ENCODE measurements around the gene COG5.

The COG5 gene

DNA sequence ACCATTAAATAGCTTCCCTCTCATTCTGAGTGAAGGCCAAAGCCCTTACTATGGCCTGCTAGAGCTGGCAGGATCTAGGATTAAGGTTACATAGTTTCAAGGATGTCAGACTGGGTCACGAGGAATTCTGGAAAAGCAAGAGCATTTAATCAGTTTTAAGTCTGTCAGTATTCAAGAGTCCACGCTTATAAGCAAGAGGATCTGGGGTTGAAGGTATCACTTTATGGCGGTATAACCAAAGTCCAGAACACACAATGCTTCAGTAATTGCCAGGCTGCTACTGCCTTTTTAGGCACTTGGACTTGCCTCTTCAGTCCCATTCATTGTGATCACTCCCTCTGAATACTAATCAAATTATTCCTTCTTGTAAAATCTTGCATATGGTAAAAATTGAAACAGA, 293.9 kb downstream of the COG5 start:
- H3K36me3 ChIP-seq: no peaks in the 10 kb centered on the region
- H3K27ac ChIP-seq: no peak overlapping the region
- no peaks in the 10 kb centered on the region for H3K9me3 ChIP-seq (ENCODE audit: severe bottlenecking)
- H3K4me3 ChIP-seq (ENCODE audit: low read depth, low read length): no peak overlapping the region
- TF ChIP-seq, protein P1, sequence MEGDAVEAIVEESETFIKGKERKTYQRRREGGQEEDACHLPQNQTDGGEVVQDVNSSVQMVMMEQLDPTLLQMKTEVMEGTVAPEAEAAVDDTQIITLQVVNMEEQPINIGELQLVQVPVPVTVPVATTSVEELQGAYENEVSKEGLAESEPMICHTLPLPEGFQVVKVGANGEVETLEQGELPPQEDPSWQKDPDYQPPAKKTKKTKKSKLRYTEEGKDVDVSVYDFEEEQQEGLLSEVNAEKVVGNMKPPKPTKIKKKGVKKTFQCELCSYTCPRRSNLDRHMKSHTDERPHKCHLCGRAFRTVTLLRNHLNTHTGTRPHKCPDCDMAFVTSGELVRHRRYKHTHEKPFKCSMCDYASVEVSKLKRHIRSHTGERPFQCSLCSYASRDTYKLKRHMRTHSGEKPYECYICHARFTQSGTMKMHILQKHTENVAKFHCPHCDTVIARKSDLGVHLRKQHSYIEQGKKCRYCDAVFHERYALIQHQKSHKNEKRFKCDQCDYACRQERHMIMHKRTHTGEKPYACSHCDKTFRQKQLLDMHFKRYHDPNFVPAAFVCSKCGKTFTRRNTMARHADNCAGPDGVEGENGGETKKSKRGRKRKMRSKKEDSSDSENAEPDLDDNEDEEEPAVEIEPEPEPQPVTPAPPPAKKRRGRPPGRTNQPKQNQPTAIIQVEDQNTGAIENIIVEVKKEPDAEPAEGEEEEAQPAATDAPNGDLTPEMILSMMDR (IDR thresholded peaks at IDR 0.05; ENCODE audit: low read depth, low read length): no peak
- no peak for DNase-seq
- no peaks in the 10 kb centered on the region for H3K27me3 ChIP-seq (ENCODE audit: insufficient read depth, low read depth, severe bottlenecking)

DNA sequence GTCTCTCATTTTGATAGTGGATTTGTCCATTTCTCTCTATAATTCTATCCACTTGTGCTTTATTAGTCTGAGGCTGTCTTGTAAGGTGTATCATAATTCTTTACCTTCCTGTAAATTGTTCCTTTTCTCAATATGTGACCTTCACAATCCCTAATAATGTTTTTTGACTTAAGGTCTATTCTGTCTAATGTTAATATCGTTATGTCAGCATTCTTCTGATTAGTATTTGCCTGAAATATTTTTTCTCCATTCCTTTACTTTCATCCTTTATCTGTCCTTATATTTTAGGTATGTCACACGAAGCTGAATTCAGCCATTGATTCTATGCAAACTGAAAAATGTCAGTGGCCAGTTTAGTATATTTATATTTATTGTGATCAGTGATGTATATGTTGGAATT, 295.1 kb downstream of the COG5 start:
- H3K4me3 ChIP-seq (ENCODE audit: low read depth, low read length): no peak overlapping the region
- TF ChIP-seq, protein P1 (IDR thresholded peaks at IDR 0.05; ENCODE audit: low read depth, low read length): no peak
- H3K27ac ChIP-seq: no peak overlapping the region
- no peaks in the 10 kb centered on the region for H3K9me3 ChIP-seq (ENCODE audit: severe bottlenecking)
- H3K36me3 ChIP-seq: no peaks in the 10 kb centered on the region
- no peaks in the 10 kb centered on the region for H3K27me3 ChIP-seq (ENCODE audit: insufficient read depth, low read depth, severe bottlenecking)
- no peak for DNase-seq

DNA sequence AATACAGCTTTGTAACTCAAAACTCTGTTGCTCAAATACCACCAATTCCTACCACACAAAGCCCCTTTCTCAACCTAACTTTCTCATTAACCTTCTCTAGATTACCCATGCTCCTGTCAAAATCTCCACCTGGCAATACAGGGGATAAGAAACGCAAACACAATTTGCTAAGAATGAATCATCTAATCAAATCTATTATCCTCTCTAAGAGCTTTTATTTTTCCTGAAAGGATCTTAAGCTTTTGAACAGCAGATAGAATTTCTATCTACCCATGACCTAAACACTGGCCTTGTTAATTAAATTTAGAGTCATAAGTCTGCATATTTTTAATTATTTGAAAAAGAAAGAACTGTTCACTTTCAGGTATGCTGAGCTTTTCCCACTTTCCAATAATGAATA, 296.6 kb downstream of the COG5 start:
- TF ChIP-seq, protein P1 (IDR thresholded peaks at IDR 0.05; ENCODE audit: low read depth, low read length): no peak

DNA sequence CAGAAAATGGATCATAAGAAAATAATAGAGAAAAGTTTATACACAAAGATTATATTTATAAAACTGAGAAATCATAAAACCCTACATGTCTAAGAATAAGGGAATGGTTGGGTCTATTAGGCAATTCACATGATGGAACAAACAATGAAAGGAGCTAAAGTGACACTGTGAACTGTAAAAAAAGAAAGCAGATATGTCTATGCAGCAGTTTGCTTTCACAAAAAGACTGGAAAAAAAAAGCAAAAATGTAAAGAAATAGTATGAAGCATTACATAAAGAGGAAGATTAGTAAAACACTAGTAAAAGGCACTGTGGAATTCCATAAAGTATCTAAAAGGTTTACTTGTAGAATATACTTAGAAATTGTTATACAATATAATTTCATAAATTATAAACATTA, 299.0 kb downstream of the COG5 start:
- H3K27me3 ChIP-seq (ENCODE audit: insufficient read depth, low read depth, severe bottlenecking): no peaks in the 10 kb centered on the region
- no peaks in the 10 kb centered on the region for H3K36me3 ChIP-seq
- DNase-seq: no peak
- no peaks in the 10 kb centered on the region for H3K9me3 ChIP-seq (ENCODE audit: severe bottlenecking)
- TF ChIP-seq, protein P1 (IDR thresholded peaks at IDR 0.05; ENCODE audit: low read depth, low read length): no peak
- no peak overlapping the region for H3K27ac ChIP-seq
- no peak overlapping the region for H3K4me3 ChIP-seq (ENCODE audit: low read depth, low read length)

More for the DNA sequence above, 296.6 kb downstream of the COG5 start:
- Histone ChIP-seq H3K27me3 (ENCODE audit: insufficient read depth, low read depth, severe bottlenecking) (no peaks in the 10 kb centered on the region), H3K27ac (no peak overlapping the region), H3K4me3 (ENCODE audit: low read depth, low read length) (no peak overlapping the region), H3K9me3 (ENCODE audit: severe bottlenecking) (no peaks in the 10 kb centered on the region), H3K36me3 (no peaks in the 10 kb centered on the region)
- DNase-seq: no peak

DNA sequence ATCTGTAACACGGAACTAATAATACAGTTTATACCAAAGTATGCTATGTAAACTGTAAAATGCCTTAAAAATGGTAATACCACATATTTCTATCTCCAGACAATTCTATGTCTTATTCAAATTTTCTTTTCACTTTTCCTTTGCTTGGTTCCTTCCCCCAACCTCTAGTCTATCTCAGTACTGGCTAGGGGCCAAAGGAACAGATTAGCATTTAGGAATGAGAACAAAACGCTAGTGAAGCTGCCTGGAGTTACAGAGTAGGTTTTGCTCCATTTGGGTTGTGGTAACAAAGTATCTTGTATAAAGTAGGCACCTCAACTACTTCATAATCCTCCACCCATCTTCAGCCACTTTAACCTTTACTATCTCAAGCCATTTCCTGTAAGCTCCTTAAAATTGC, 300.9 kb downstream of the COG5 start:
- H3K27ac ChIP-seq: no peak overlapping the region
- TF ChIP-seq, protein P1 (IDR thresholded peaks at IDR 0.05; ENCODE audit: low read depth, low read length): no peak
- no peak overlapping the region for H3K4me3 ChIP-seq (ENCODE audit: low read depth, low read length)
- no peaks in the 10 kb centered on the region for H3K36me3 ChIP-seq
- no peak for DNase-seq
- H3K9me3 ChIP-seq (ENCODE audit: severe bottlenecking): no peaks in the 10 kb centered on the region
- no peaks in the 10 kb centered on the region for H3K27me3 ChIP-seq (ENCODE audit: insufficient read depth, low read depth, severe bottlenecking)

DNA sequence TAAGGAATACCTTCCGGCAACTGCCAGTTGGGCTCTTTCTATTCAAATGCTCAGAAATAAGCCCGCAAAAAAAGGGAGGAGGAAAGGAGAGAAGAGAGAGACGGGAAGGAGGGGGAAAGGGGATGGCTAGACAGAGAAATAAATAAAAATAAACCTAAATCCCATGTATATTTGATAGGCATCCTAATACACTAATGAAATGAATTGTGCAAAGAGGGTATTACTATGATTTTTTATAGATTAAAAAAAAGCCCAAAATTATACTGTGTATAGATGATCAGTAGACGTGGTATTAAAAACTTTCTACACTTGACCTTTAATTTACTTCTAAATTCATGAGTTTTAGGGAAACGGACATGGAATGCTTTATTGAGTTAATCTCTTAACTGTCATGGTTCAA, 305.0 kb downstream of the COG5 start:
- Histone ChIP-seq H3K4me3 (ENCODE audit: low read depth, low read length) (no peak overlapping the region), H3K9me3 (ENCODE audit: severe bottlenecking) (no peaks in the 10 kb centered on the region), H3K27me3 (ENCODE audit: insufficient read depth, low read depth, severe bottlenecking) (no peaks in the 10 kb centered on the region), H3K27ac (no peak overlapping the region), H3K36me3 (no peaks in the 10 kb centered on the region)
- no peak for DNase-seq
- TF ChIP-seq, protein P1 (IDR thresholded peaks at IDR 0.05; ENCODE audit: low read depth, low read length): no peak

All from WERI-Rb-1 (cell line).